Stimulated activated effector memory CD8-positive, alpha-beta T cell treated with anti-CD3 and anti-CD28 coated beads, Interleukin-12 subunit alpha, Interleukin-12 subunit beta, amount 100 ng/mL, for 72 hours (primary cell): ENCODE results near the gene LEPROT.

Experiments used
- ATAC-seq: fragments of 150-1000 bp; cut with Tn5 transposase; 2 replicates; pipeline ENCODE4 v1.10.0; 2021
- DNase-seq, 2 donors: peaks; one replicate each; pipeline ENCODE4 v3.0.0; 2021 to 2022; ENCODE audit warnings: low spot score in 2 of 2
- H3K27ac Mint-ChIP-seq: one replicate; pipeline ENCODE4 v1.8.0; 2022; ENCODE audit warnings: mild to moderate bottlenecking, mixed read lengths
- H3K36me3 Mint-ChIP-seq: one replicate; pipeline ENCODE4 v1.8.0; 2022; ENCODE audit warnings: mild to moderate bottlenecking, mixed read lengths
- H3K4me1 Mint-ChIP-seq: one replicate; pipeline ENCODE4 v1.8.0; 2022; ENCODE audit warnings: mixed read lengths
- H3K4me3 Mint-ChIP-seq: one replicate; pipeline ENCODE4 v1.8.0; 2022; ENCODE audit warnings: mild to moderate bottlenecking, mixed read lengths
- H3K9me3 Mint-ChIP-seq: one replicate; pipeline ENCODE4 v1.8.0; 2022; ENCODE audit warnings: mixed read lengths

The LEPROT gene

DNA sequence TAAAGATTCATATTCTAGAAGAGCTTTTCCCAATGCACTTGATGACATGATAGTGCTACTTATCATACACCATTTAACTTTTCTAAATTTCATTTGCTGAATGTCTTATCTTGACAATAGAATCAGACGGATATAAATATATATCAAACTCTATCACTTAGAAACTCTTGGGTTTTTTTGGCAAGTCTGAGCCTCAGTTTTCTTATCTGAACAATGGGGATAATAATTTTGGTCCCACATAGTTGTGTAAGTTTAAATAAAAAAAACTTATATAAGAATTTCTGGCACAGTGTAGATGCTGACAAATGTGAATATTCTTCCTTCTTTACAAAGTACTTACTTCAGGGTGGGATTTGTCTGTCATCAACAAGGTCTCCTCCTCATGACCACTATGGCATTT is 21.5 kb upstream of the LEPROT start:
- Mint-ChIP-seq H3K27ac (no peak overlapping the region), H3K36me3 (peaks cover 7% of the 10 kb centered on the region), H3K9me3 (no peaks in the 10 kb centered on the region), H3K4me1 (peaks cover 40% of the 10 kb centered on the region), H3K4me3 (no peak overlapping the region)
- DNase-seq (no peak), ATAC-seq (no peak)

DNA sequence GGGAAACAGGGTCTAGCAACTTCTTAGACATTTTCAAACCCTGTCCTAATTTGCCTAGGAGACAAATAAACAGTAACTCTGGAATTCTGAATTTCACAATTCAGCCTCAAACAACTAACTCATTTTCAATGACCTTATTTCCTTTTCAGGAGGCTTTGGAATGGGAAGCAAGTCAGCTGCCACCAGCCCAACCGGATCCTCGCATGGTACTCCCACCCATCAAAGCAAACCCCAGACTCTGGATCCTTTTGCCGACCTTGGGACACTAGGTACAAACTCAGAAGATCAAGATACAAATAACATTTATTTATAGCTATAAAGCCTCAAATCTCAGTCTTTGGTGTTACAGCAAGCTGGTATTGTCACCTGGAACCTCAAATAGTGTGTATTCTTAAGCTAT is 18.9 kb upstream of the LEPROT start:
- DNase-seq (no peak), ATAC-seq (no peak)
- H3K4me1 Mint-ChIP-seq: peaks cover 20% of the 10 kb centered on the region
- H3K4me3 Mint-ChIP-seq: no peak overlapping the region
- H3K36me3 Mint-ChIP-seq: peaks cover 7% of the 10 kb centered on the region
- H3K9me3 Mint-ChIP-seq: no peaks in the 10 kb centered on the region
- no peak overlapping the region for H3K27ac Mint-ChIP-seq

DNA sequence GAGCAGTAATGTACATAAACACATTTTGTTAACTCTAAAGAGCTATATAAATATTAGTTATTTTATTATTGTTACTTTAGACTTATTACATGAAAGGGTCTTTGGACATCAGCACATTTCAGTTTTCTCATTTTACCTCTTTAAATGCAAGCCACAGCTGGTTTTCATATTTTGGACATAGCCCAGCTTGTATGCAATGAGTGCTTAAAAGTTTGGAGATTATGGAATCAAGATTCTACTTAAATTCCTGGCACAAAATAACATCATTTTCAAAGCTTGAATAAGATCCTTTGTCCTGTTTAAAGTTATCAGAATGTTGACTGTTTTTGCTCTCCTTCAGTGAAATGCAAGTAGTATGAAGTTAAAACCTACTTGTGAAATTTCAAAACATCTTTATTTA is 15.5 kb upstream of the LEPROT start:
- DNase-seq: no peak
- Mint-ChIP-seq H3K27ac (no peak overlapping the region), H3K4me1 (no peaks in the 10 kb centered on the region), H3K9me3 (no peaks in the 10 kb centered on the region), H3K4me3 (no peak overlapping the region), H3K36me3 (no peaks in the 10 kb centered on the region)
- no peak for ATAC-seq

DNA sequence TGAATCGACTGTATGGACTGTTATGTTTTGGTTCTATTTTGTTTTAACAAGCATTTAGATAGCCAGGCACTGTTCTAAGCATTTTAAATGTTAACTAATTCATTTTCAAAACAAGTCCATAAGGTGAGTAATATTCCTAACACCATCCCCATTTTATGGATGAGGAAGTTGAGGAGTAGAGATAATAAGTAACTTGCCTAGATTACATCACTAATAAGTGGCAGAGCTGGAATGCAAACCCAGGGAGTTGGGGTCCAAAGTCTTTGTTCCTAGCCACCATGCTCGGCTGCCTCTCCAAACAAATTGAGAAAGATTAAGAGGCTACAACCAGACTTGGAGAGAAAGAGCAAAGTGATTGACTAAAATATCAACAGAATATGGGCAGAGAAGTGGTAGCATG is 12.6 kb upstream of the LEPROT start:
- Mint-ChIP-seq H3K4me1 (no peaks in the 10 kb centered on the region), H3K36me3 (no peaks in the 10 kb centered on the region), H3K27ac (no peak overlapping the region), H3K4me3 (no peak overlapping the region), H3K9me3 (no peaks in the 10 kb centered on the region)
- no peak for ATAC-seq
- DNase-seq: no peak

DNA sequence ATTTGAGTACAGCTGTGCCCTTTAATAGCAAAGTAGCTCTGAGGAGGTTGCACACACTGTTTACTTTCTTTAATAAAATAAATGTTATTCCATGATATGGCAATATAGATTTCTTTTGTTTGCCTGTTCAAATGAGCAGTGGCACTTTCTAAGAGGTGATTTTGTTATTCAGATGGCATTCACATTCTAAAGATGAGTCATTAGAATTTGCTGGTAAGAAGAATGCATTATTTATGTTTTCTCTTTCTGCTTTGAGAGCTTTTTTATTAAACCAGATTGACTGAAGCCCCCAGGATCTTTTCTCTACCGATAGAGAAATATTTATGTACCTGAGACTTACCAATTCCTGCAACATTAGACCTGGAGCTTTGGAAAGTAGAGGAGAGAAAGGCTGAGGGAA is 11.2 kb upstream of the LEPROT start:
- ATAC-seq: no peak
- no peak for DNase-seq
- H3K4me3 Mint-ChIP-seq: no peak overlapping the region
- no peaks in the 10 kb centered on the region for H3K4me1 Mint-ChIP-seq
- H3K36me3 Mint-ChIP-seq: no peaks in the 10 kb centered on the region
- H3K27ac Mint-ChIP-seq: no peak overlapping the region
- no peaks in the 10 kb centered on the region for H3K9me3 Mint-ChIP-seq

DNA sequence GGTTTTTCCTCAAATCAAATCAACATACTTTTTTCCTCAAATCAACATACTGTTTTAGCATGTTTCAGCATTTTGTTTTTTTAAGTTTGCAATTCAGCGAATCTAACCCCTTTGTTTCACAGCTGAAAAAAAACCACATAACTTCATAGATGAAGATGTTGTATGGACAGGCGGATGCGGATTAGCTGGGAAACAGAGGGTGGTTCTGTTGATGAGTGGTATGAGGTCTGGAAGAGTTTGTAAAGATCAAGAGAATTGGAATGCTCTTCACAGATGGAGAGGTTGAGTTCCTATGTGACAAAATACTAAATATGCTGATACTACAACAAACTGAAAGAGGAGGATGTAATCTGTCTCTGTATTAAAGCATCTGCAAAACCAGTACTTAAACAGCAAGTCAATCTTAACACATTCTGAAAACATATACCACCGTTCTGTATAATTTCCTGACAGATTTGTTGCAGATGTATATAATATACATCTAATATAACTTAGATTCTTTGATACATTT is 10.6 kb upstream of the LEPROT start:
- no peaks in the 10 kb centered on the region for H3K4me1 Mint-ChIP-seq
- no peak overlapping the region for H3K4me3 Mint-ChIP-seq
- no peaks in the 10 kb centered on the region for H3K36me3 Mint-ChIP-seq
- no peak overlapping the region for H3K27ac Mint-ChIP-seq
- ATAC-seq (no peak), DNase-seq (no peak)
- H3K9me3 Mint-ChIP-seq: no peaks in the 10 kb centered on the region

DNA sequence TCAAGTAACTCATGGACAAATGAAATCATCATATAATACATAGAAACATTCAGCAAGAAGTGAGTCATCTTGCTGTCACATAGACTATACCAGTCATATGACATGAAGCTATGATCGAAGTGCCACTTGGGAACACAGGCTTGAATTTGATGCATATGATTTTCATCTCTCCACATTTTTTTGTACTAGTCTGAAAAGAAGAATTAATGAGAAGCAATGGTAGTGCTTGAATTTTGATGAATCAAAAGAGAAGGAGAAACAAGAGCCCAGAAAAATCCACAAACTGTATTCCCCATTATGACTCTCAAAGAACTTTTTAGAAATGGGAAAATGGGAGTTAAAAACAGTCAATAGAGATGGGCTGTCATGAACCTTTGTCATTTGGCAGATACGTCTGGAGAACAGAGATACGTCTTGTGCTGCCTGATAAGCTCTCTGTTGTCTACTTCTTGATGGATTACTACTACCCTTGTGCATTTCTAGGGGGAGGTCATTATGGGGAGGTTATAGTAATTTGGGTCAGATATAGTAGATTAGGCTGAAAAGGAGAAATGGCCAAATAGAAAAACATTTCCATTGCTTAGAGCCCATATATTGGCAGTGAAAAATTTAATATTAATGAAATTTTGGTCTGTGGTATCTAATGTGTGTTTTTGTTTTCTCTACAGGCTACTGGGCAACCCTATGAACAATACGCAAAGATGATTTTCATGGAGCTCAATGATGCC is 8.0 kb upstream of the LEPROT start:
- H3K9me3 Mint-ChIP-seq: no peaks in the 10 kb centered on the region
- no peak overlapping the region for H3K4me3 Mint-ChIP-seq
- DNase-seq: no peak
- H3K27ac Mint-ChIP-seq: no peak overlapping the region
- no peaks in the 10 kb centered on the region for H3K36me3 Mint-ChIP-seq
- H3K4me1 Mint-ChIP-seq: no peaks in the 10 kb centered on the region
- peak; percentile 89 for ATAC-seq

DNA sequence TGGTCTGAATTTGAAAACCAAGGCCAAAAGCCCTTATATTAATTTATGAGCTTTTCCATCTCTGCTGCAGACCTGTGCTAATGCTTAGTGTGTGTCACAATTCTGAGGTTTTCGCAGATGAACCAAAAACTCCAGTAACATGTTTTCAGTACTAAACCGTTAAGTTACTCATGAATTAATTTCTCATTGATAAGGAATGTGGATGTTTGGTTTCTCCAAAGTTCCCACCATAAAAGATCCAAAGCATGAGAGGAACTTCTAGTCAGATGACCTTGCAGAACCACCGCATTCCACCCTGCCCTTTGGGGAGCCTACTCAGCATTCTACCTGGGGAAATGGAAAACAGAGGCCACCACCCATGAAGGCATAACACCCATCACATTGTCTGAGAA is 7.5 kb upstream of the LEPROT start:
- no peak overlapping the region for H3K27ac Mint-ChIP-seq
- ATAC-seq (no peak), DNase-seq (no peak)
- H3K4me3 Mint-ChIP-seq: no peak overlapping the region
- H3K36me3 Mint-ChIP-seq: no peaks in the 10 kb centered on the region
- no peaks in the 10 kb centered on the region for H3K9me3 Mint-ChIP-seq
- no peaks in the 10 kb centered on the region for H3K4me1 Mint-ChIP-seq

DNA sequence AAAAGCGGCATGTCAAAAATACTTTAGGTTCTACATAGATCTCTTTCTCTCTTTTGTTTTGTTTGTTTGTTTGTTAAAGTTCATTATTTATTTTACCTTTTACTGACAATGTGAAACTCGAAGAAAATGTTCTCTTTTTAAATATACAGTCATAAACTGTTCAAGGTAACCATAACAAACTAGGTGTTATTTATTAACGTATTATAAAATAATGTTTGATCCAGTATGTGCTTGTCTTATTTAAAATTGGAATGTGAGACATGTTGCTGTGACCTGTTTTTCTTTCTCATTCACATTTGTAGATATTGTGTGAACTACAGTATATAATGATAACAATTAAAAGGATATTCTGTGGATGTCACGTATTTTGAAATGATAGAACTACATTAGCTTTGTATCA is 5.9 kb upstream of the LEPROT start:
- no peak for ATAC-seq
- DNase-seq: no peak
- Mint-ChIP-seq H3K27ac (no peak overlapping the region), H3K4me1 (peaks cover 9% of the 10 kb centered on the region), H3K9me3 (no peaks in the 10 kb centered on the region), H3K4me3 (no peak overlapping the region), H3K36me3 (no peaks in the 10 kb centered on the region)

DNA sequence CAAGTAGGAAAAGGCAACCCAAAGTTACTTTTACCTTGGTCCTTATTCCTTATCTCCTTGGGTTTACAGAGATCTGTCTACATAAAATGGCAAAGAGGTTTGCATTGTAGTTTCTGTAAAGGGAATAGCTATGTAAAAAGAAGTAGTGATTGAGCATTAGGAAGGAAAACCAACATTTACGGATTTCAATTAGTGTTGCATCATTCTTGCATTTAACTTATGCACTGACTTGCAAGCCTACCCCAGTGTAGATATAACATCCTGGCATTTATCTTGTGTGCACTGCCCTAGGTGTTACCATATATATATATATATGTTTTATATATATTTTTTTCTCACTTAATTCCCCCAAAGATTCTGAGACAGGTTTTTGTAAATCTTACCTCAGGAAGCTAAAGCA is 3.7 kb upstream of the LEPROT start:
- H3K27ac Mint-ChIP-seq: no peak overlapping the region
- H3K4me3 Mint-ChIP-seq: no peak overlapping the region
- H3K36me3 Mint-ChIP-seq: no peaks in the 10 kb centered on the region
- H3K9me3 Mint-ChIP-seq: no peaks in the 10 kb centered on the region
- peaks cover 14% of the 10 kb centered on the region for H3K4me1 Mint-ChIP-seq
- DNase-seq (no peak), ATAC-seq (no peak)

DNA sequence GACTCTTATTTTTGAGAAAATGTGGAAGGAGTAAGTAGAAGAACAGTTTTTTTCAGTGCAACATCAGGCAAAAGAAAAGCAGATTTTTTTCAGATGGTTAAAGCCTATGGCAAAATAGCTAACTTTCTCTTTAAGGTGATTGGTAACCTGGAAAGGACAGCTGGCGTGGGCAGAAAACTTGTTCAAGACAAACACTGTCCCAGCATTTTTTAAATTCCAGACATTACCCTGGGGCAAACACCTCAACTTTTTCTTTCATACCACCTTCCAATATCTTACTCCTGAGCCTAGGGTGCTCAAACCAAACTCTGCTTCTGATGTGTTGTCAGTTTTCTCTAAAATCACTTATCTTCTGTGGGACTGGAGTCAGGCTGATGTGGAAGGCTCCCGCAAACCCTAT is 2.7 kb upstream of the LEPROT start:
- no peak overlapping the region for H3K27ac Mint-ChIP-seq
- no peak overlapping the region for H3K4me3 Mint-ChIP-seq
- ATAC-seq (no peak), DNase-seq (no peak)
- no peaks in the 10 kb centered on the region for H3K9me3 Mint-ChIP-seq
- H3K4me1 Mint-ChIP-seq: peaks cover 14% of the 10 kb centered on the region
- no peaks in the 10 kb centered on the region for H3K36me3 Mint-ChIP-seq

DNA sequence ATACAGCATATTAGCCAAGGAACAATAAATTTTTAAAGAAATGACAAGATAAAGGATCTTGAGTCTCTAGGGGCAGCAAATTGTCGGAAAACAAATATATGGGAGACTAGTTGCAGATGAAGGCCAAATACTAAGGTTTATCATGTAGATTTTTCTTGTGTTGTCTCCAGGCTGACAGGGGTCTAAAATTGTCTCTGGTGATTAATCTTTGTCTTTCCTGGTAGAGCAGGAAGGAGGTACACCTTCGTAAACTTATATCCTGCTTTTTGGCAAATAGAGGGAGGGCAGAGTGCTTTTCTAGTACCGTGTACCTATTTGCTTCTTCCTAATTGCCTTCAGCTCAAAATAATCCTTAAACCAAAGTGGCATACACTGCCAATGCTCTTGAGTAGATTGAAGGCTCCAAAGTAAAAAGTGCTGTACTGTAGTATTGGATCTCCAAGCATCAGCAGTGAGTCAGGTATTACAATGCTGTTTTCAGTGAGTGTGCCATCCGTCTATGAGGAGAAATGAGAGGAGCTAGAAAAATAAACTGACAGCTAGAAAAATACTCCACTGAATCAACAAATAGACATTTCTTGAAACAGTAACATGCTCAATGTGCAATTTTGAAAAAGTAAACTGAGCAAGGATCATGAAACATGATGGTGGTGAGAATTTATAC is 1.8 kb upstream of the LEPROT start:
- Mint-ChIP-seq H3K4me3 (no peak overlapping the region), H3K36me3 (peaks cover under 1% of the 10 kb centered on the region), H3K4me1 (peaks cover 14% of the 10 kb centered on the region), H3K27ac (no peak overlapping the region), H3K9me3 (no peaks in the 10 kb centered on the region)
- no peak for DNase-seq
- ATAC-seq: no peak

DNA sequence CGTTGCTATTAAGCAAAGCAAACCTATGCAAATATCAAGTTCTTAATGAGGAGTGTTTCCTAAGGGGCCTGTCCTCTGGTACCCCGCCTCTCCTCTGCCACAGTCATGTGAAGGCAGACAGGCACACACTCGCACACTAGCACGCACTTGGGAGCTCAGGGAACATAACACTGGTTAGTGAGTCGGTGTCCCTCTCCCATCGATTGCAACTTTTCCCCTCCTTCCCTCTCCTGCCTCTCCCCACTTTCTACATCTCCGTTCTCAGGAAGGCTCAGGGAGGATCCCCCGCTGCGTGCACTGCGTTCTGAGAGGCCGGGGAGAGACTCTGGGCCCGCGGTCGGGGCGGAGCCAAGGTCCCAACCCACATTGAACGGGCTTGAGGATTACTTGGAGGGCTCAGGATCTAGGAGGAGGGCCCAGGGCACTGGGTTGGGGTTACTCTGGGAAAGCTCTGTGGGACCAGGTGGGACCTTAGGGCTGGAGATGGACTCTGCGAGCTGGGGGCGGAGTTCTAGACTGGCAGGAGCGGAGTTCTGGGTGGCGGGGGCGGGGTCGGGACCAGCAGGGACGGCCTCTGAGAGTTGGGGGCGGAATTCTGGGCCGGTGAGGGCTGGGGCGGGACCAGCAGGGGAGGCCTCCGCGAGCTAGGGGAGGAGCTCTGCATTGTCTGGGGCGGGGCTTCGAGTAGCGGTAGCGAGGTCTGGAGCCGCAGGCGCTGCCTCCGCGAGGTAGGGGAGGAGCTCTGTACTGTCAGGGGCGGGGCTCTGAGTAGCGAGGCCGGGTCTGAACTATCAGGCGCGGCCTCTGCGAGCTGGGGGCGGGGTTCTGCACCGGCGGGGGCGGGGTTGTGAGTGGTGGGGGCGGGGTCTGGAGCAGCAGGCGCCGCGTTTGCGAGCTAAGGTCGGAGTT is 533 bp upstream of the LEPROT start:
- Mint-ChIP-seq H3K9me3 (no peaks in the 10 kb centered on the region), H3K27ac (no peak overlapping the region), H3K4me1 (peaks cover 23% of the 10 kb centered on the region), H3K36me3 (peaks cover 7% of the 10 kb centered on the region), H3K4me3 (no peak overlapping the region)
- ATAC-seq (peak; percentile 94), DNase-seq (peak; percentile 92 to 98)

DNA sequence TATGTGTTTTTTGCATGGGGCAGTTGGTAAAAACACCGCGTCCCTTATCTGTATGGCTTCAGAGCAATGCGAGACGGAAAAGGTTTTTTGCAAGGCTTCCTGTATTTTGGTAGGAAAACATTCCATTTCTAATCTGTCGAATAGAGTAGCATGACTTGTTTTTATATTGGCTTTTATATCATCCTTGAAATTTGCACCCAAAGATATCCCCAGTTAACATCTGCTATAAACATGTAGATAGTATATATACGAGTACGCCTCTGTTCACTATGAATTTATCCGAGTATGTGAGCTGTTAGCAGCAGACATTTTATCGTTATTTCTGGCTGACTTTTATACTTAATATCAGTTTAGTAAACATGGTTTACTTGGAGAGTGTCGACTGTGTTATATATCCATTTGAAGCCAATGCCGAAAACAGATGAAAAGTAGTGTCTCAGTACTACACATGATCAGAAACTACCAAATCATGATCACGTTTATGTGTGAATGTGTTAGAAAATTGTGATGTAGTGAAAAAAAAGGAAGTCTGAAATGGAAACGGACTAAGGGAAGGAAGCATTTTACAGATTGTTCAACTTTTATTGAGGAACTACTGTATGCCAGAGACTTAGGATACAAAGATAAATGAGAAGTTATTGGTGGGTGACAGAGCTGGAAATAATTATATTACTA is 1.0 kb downstream of the LEPROT start:
- peaks cover 38% of the 10 kb centered on the region for H3K4me1 Mint-ChIP-seq

More for the DNA sequence above, 1.0 kb downstream of the LEPROT start:
- ATAC-seq (no peak), DNase-seq (no peak)
- no peak overlapping the region for H3K27ac Mint-ChIP-seq
- H3K36me3 Mint-ChIP-seq: peaks cover 21% of the 10 kb centered on the region
- no peak overlapping the region for H3K4me3 Mint-ChIP-seq
- H3K9me3 Mint-ChIP-seq: no peaks in the 10 kb centered on the region
